Measurements from ENCODE around the gene ADARB1. TPM values are rescaled to one million over a fixed set of nuclear protein-coding genes. Genes with fewer than 3 reads are reported as not detected.

The ADARB1 gene
- polyA plus RNA-seq, 1 donor (not counting 4 experiments of a cell fraction or from before 2014, with no cell fraction given), result 13.0 TPM

DNA sequence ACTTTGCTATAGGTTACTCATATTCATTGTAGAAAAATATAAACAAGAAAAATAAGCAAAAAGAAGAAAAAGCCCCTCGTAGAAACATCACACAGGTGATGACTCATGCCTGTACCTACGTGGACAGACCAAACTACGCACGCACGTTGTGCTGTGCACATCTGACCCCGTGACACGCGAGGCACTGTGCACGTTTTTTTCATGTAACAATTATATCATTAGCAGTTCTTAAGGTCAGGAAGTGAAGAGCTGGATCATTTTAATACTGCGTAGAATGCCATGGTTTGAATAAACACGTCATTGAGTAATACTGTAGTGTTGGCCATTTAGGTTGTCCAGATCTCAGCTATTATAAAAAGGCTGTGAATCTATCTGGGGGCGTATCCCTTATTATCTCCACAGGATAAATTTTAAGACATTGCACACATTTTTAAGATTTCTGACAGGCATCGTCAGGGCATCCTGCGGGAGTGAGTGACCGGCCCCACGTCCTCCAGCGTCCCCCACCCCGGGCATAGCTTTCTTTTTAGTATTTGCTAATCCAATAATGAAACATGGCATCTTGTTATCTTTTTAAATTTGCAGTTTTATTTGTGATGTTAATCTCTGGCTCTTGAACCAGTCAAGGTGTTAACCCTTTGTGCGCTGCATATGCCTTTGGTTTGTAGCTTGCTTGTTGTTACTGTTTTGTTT, 23.4 kb upstream of the ADARB1 start:
- H3K9ac ChIP-seq (ENCODE audit: control insufficient read depth, extremely low read depth, insufficient read depth, low read length), result no peak overlapping the region
- no peak for TF ChIP-seq EZH2 (IDR thresholded peaks at IDR 0.05; ENCODE audit: low read length)
- TF ChIP-seq, protein P1, sequence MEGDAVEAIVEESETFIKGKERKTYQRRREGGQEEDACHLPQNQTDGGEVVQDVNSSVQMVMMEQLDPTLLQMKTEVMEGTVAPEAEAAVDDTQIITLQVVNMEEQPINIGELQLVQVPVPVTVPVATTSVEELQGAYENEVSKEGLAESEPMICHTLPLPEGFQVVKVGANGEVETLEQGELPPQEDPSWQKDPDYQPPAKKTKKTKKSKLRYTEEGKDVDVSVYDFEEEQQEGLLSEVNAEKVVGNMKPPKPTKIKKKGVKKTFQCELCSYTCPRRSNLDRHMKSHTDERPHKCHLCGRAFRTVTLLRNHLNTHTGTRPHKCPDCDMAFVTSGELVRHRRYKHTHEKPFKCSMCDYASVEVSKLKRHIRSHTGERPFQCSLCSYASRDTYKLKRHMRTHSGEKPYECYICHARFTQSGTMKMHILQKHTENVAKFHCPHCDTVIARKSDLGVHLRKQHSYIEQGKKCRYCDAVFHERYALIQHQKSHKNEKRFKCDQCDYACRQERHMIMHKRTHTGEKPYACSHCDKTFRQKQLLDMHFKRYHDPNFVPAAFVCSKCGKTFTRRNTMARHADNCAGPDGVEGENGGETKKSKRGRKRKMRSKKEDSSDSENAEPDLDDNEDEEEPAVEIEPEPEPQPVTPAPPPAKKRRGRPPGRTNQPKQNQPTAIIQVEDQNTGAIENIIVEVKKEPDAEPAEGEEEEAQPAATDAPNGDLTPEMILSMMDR (optimal IDR thresholded peaks at IDR 0.05 in 1 of 3, IDR thresholded peaks at IDR 0.05 in 1 of 3, conservative IDR thresholded peaks at IDR 0.05 in 1 of 3; ENCODE audit: extremely low read depth in 1 of 3, insufficient read depth in 2 of 3, low read length in 3 of 3), result no peak
- FAIRE-seq (no peak), DNase-seq (ENCODE audit: low read depth, low spot score) (no peak)
- dilution Hi-C loops (cut with MboI; ENCODE audit: extremely low pct_ligation_motif_present, low sequenced_read_pairs), result no loop called here
- no peaks in the 10 kb centered on the region for H3K9me1 ChIP-seq (ENCODE audit: control insufficient read depth, extremely low read depth, insufficient read depth, low read length)
- no peaks in the 10 kb centered on the region for H3K9me3 ChIP-seq (ENCODE audit: control insufficient read depth, low read depth, low read length)
- no peak overlapping the region for H3K27ac ChIP-seq (ENCODE audit: control insufficient read depth, insufficient read depth, low read length)
- no peaks in the 10 kb centered on the region for H3K79me2 ChIP-seq (ENCODE audit: control insufficient read depth, insufficient read depth, low read length)
- H3K4me3 ChIP-seq (ENCODE audit: control insufficient read depth in 2 of 3, extremely low read depth in 1 of 3, insufficient read depth in 2 of 3, low read depth in 1 of 3, low read length in 3 of 3), result no peak overlapping the region
- H2AFZ ChIP-seq (ENCODE audit: control insufficient read depth, low read length), result no peak overlapping the region
- peaks cover 23% of the 10 kb centered on the region for H3K27me3 ChIP-seq (ENCODE audit: control insufficient read depth, extremely low read depth, insufficient read depth, low read length)
- H4K20me1 ChIP-seq (ENCODE audit: control insufficient read depth, extremely low read depth, insufficient read depth, low read length), result no peaks in the 10 kb centered on the region
- H3K4me2 ChIP-seq (ENCODE audit: control insufficient read depth, extremely low read depth, insufficient read depth, low read depth, low read length), result no peak overlapping the region
- H3K4me1 ChIP-seq (ENCODE audit: control insufficient read depth, extremely low read depth, insufficient read depth, low read length), result no peaks in the 10 kb centered on the region
- H3K36me3 ChIP-seq (ENCODE audit: control insufficient read depth in 2 of 2, extremely low read depth in 1 of 2, insufficient read depth in 2 of 2, low read length in 2 of 2), result no peaks in the 10 kb centered on the region

DNA sequence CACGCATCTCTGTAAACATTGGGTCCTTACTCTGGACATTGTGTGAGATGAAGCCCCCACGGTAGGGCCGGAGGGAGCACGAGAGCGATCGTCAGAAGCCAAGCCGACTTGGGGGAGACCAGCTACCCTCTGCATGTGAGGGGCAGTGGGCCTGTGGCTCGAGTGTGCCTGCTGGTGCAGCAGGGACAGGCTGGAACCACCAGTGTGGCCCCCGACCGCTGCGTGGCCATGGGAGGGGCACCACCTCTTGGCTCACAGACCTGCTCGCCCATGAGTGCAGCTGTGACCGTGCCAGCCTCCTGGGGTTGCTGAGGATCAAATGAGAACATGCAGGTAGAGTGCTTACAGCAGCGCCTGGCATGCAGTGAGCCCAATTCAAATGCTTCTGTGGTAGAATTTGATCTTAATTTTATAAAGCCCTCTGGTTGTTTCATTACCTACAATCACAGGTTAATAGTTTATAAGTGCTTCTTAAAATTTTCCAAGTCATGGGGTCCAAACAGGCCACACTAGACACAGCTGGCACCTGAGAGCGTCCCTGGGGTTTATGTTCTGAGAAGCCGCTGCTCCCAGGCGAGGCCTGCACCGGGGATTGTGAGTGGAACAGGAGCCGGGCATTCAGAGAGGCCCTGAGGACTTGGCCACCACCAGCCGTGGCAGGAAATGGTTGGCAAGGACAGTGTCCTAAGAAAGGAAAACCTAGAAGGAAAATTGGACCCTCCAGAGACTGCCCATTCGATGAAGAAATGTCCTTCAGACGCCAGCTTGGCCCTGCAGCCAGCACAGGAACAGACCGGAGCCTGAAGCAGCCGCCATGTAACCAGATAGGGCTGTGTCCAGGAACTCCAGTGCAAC, 22.6 kb upstream of the ADARB1 start:
- no peak overlapping the region for H2AFZ ChIP-seq (ENCODE audit: control insufficient read depth, low read length)
- FAIRE-seq, result no peak
- no peak overlapping the region for H3K27ac ChIP-seq (ENCODE audit: control insufficient read depth, insufficient read depth, low read length)

More for the DNA sequence above, 22.6 kb upstream of the ADARB1 start:
- H3K79me2 ChIP-seq (ENCODE audit: control insufficient read depth, insufficient read depth, low read length), result no peaks in the 10 kb centered on the region
- no peak overlapping the region for H3K9ac ChIP-seq (ENCODE audit: control insufficient read depth, extremely low read depth, insufficient read depth, low read length)
- H3K27me3 ChIP-seq (ENCODE audit: control insufficient read depth, extremely low read depth, insufficient read depth, low read length), result peaks cover 23% of the 10 kb centered on the region
- no peaks in the 10 kb centered on the region for H3K4me1 ChIP-seq (ENCODE audit: control insufficient read depth, extremely low read depth, insufficient read depth, low read length)
- no peaks in the 10 kb centered on the region for H3K36me3 ChIP-seq (ENCODE audit: control insufficient read depth in 2 of 2, extremely low read depth in 1 of 2, insufficient read depth in 2 of 2, low read length in 2 of 2)
- no peak for TF ChIP-seq EZH2 (IDR thresholded peaks at IDR 0.05; ENCODE audit: low read length)
- TF ChIP-seq, protein P1 (optimal IDR thresholded peaks at IDR 0.05 in 1 of 3, IDR thresholded peaks at IDR 0.05 in 1 of 3, conservative IDR thresholded peaks at IDR 0.05 in 1 of 3; ENCODE audit: extremely low read depth in 1 of 3, insufficient read depth in 2 of 3, low read length in 3 of 3), result no peak
- no peaks in the 10 kb centered on the region for H3K9me1 ChIP-seq (ENCODE audit: control insufficient read depth, extremely low read depth, insufficient read depth, low read length)
- H3K9me3 ChIP-seq (ENCODE audit: control insufficient read depth, low read depth, low read length), result no peaks in the 10 kb centered on the region
- H3K4me3 ChIP-seq (ENCODE audit: control insufficient read depth in 2 of 3, extremely low read depth in 1 of 3, insufficient read depth in 2 of 3, low read depth in 1 of 3, low read length in 3 of 3), result no peak overlapping the region
- dilution Hi-C loops (cut with MboI; ENCODE audit: extremely low pct_ligation_motif_present, low sequenced_read_pairs), result no loop called here
- H3K4me2 ChIP-seq (ENCODE audit: control insufficient read depth, extremely low read depth, insufficient read depth, low read depth, low read length), result no peak overlapping the region
- H4K20me1 ChIP-seq (ENCODE audit: control insufficient read depth, extremely low read depth, insufficient read depth, low read length), result no peaks in the 10 kb centered on the region
- no peak for DNase-seq (ENCODE audit: low read depth, low spot score)
